Activated T-helper 1 cell treated with Interleukin-2 at 50 U/mL for 16 hours (primary cell): Measurements from ENCODE around the gene VRK1.
"Not testable (repeated sequence)": the region's sequence is repeated elsewhere in the genome, so short reads cannot be mapped to it uniquely, and the experiment has no call there.

Experiments
- DNase-seq: peaks from one replicate; pipeline ENCODE4 v3.0.0-alpha.2; 2020; ENCODE audit warnings: low read depth

The VRK1 gene, protein sequence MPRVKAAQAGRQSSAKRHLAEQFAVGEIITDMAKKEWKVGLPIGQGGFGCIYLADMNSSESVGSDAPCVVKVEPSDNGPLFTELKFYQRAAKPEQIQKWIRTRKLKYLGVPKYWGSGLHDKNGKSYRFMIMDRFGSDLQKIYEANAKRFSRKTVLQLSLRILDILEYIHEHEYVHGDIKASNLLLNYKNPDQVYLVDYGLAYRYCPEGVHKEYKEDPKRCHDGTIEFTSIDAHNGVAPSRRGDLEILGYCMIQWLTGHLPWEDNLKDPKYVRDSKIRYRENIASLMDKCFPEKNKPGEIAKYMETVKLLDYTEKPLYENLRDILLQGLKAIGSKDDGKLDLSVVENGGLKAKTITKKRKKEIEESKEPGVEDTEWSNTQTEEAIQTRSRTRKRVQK

GRCh38 chr14:96796851-96797581, at the start of gene VRK1:
Gene VRK1, plus strand, starts transcription at chr14:96797382. Its CDS starts 36,090 bp downstream, at chr14:96833472.
- peak; percentile 91 for DNase-seq

GRCh38 chr14:96747608-96748007, 49.6 kb upstream of the VRK1 start:
- DNase-seq, result no peak

DNA sequence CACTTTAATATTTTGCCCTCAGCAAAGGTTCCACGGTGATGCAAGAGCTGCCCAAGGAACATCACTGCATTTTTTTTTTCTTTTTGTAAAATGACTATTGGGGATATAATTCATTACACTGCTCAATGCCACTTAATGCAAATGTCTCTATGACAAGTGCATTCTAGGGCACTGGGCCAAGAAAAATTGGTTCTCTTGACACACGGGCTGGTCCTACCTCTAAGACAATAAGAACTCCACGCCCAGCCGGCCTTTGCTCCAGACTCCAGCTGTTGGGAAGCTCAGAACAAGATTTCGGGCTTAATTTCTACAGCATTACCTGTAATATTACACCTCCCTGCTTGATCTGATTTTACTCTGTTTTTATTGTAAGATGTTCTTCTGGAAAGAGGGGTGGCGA, 48.8 kb upstream of the VRK1 start:
- no peak for DNase-seq

DNA sequence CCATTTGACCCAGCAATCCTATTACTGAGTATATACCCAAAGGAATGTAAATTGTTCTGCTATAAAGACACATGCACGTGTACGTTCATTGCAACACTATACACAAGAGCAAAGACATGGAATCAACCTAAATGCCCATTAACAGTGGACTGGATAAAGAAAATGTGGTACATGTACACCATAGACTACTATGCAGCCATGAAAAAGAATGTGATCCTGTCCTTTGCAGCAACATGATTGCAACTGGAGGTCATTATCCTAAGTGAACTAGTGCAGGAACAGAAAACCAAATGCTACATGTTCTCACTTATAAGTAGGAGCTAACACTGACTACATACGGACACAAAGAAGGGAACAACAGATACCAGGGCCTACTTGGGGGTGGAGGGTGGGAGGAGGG, 45.7 kb upstream of the VRK1 start:
- no peak for DNase-seq

- no peak for DNase-seq
Observed at GRCh38 chr14:96752125-96752524, 45.1 kb upstream of the VRK1 start.

DNA sequence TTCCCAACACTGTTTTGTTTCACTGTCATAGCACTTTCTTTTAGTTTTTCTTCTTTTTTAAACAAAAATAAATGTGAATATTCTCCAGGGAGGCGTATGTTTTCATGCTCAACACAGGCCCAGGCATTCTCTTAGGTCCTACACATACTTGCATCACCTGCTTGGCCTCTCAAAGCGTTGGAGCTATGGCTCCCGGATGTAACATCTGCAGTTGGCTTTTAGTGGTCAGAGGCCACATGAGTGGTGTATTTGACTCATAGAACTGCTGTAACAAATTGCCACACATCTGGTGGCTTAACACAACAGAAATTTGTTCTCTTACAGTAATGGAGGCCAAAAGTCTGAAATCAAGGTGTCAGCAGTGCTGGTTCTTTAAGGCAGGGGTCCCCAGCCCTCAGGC, 44.6 kb upstream of the VRK1 start:
- no peak for DNase-seq

DNA sequence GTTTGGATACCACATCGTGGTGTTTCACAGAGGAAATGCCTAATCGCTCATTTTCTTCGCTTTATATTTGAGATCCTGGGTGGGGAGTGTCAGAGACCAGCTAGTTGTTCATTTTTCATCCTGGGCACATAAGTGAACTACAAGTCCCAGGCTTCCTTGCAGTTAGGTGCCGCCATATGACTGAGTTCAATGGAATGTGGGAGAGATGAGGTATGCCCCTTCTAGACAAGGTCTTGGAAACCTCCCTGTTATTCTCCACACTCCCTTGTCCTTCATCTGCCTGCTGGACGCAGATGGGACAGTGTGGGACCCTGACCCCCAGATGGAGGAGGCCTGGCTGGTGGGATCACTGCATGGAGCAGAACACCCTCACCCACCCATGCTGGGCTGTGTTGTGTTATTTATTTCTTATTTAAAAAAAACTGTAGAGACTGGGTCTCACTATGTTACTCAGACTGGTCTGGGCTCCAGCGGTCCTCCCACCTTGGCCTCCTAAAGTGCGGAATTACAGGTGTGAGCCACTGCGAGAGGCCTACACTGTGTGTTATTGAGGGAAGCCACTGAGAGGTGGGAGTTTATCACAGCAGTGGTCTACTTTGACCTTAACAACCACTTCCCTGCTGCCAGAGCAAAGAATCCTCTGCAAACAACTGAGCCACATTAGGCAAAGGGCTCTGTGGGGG, 42.9 kb upstream of the VRK1 start:
- DNase-seq, result no peak

- DNase-seq, result no peak
Observed at GRCh38 chr14:96754845-96755184, 42.4 kb upstream of the VRK1 start.

DNA sequence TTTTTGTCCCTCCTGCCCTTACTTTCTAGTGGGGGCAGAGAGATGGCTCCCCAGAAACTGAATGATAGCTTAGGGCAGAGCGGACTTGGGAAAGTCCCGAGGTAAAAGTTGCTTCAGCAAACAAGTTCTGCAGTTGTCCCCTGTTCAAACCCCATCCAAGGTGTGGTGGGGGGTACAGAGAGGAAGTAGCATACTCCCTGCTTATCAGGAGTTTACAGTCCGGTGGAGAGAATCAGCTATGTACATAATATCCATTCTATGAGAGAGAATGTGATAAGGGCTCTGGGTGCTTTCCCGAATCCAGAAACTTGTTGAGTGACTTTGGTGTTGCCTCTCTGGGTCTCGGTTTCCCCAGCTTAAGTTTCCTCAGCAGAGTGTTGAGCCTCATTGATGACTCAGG, 40.4 kb upstream of the VRK1 start:
- DNase-seq, result no peak

DNA sequence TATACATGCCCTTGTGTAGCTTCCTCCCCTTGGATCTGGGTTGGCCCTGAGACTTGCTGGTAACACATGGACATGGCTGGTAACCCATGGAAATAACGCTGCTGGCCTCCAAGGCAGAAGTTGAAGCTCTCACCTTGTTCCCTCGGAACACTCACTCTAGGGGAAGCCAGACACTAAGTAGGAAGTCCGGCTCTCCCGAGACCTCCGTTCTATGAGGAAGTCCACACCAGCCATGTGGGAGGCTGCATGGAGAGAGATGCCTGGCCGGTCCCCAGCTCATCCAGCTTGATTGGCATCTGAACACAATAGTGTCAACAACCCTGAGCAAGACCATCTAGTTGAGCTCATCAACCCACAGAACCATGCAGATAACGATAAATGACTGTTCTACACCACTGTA, 39.7 kb upstream of the VRK1 start:
- no peak for DNase-seq

DNA sequence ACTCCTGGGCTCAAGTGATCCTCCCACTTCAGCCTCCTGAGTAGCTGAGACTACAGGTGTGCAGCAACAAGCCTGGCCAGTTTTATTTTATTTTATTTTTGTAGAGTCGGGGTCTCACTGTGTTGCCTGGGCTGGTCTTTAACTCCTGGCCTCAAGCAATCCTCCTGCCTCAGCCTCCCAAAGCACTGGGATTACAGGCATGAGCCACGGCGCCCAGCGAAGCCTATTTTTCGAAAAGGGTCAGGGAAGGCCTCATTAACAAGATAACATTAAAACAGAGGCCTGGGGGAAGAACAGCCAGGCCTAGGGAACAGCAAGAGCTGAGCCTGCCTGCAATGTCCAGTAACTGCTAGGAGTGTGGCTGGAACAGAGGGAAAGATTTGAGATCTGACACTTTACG, 36.1 kb upstream of the VRK1 start:
- no peak for DNase-seq

- no peak for DNase-seq
Observed at GRCh38 chr14:96762650-96763049, 34.5 kb upstream of the VRK1 start.

DNA sequence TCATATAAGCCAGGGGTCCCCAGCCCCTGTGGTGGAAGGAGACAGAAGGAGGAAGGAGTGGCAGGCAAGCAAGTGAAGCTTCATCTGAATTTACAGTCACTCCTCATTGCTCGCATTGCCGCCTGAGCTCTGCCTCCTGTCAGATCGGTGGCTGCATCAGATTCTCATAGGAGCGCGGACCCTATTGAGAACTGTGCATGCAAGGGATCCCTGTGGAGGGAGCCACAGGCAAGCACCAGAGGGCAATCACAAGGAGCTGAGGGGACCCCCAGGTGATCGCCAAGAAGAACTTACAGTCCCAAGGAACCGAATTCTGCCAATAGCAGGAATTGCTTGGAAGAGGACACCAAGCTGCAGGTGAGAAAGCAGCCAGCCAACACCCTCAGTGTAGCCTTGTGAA, 33.2 kb upstream of the VRK1 start:
- no peak for DNase-seq

DNA sequence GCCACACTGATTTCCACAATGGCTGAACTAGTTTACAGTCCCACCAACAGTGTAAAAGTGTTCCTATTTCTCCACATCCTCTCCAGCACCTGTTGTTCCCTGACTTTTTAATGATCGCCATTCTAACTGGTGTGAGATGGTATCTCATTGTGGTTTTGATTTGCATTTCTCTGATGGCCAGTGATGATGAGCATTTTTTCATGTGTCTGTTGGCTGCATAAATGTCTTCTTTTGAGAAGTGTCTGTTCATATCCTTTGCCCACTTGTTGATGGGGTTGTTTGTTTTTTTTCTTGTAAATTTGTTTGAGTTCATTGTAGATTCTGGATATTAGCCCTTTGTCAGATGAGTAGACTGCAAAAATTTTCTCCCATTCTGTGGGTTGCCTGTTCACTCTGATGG, 32.0 kb upstream of the VRK1 start:
- not testable (repeated sequence) for DNase-seq

DNA sequence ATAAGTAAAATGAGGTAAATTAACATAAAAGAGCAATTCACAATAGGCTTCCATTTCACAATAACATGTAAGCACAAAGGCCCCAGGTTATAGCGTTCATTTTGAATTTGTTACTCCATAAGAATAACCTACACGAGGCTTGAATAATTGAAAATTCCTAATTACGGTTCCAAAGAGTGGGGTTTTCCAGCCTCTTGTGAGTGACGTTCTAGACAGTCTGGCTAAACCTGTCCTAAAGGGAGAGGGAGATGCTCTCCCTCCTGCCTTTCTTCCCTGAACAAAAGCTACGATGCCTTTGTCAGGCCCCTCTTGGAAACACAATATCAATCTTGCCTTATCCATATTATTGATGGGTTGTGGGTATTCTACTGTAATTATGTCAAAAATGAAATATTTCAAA, 24.3 kb upstream of the VRK1 start:
- no peak for DNase-seq

GRCh38 chr14:96776791-96777190, 20.4 kb upstream of the VRK1 start:
- DNase-seq, result no peak

GRCh38 chr14:96780500-96780899, 16.7 kb upstream of the VRK1 start:
- DNase-seq, result no peak

- no peak for DNase-seq
Observed at GRCh38 chr14:96781371-96781770, 15.8 kb upstream of the VRK1 start.

DNA sequence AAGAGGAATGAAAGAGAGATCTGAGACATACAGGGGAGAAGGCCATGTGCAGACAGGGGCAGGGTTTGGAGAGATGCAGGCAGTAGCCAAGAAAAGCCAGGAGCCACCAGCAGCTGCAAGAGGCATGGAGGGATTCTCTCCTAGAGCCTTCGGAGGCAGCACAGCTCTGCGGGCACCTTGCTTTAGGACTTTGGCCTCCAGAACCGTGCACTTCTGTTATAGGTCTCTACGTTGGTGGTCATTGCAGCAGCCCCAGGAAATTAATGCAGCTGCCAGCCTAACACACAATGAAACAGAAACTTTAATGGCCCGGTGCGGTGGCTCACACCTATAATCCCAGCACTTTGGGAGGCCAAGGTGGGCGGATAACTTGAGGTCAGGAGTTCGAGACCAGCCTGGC, 14.7 kb upstream of the VRK1 start:
- DNase-seq, result no peak

GRCh38 chr14:96783043-96783914, 13.9 kb upstream of the VRK1 start:
- DNase-seq, result no peak

DNA sequence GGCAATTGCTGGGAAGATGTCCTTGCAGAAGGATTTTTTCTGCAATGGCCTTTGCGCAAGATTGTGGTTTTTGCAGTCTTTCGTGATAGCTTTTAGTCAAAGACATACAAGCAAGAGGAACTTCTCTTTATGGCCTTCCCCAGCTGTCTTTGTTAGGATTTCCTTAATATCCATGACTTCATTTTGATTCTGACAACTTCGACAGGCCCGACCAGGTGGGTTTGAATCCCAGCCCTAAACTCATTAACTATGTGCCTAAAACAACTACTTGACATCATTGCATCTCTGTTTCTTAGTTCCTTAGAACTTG, 13.3 kb upstream of the VRK1 start:
- no peak for DNase-seq

DNA sequence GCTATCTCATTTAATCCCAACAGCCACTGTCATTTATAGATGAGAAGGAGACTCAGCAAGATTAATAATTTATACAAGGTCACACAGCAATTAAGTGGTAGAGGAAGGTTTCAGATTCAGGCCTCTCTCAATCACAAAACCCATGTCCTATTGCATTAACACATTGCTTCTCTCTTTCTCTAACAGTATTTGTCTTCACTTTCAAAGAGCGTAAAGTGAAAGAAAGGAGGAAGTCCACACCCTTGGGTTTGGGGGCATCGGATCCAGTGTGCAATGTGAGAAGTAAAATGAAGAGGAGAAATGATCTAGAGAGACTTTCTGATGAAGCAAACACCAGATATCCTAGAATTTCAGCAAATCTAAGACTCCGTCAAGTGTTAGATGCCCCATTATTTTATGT, 7.0 kb upstream of the VRK1 start:
- no peak for DNase-seq
